AML-193 (cell line): ENCODE data around the gene COL8A2.

ENCODE experiments used
- DNase-seq, 2 experiments: peaks; one replicate each; lab custom pipeline; 2025; lab: John Stamatoyannopoulos, UW

The COL8A2 gene

DNA sequence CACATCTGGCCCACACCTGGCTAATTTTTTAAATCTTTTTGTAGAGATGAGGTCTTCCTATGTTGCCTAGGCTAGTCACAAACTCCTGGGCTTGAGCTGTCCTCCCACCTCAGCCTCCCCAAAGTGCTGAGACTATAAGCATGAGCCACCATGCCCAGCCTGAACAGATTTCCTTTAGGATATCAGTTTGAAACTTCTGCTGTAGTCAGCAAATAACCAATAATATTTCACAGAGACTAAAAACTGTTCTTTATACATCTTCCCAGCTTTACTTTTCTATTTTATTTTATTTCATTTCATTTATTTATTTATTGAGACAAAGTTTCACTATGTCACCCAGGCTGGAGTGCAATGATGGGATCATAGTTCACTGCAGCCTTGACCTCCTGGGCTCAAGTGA lies 71.0 kb downstream of the COL8A2 start:
- DNase-seq = no peak

DNA sequence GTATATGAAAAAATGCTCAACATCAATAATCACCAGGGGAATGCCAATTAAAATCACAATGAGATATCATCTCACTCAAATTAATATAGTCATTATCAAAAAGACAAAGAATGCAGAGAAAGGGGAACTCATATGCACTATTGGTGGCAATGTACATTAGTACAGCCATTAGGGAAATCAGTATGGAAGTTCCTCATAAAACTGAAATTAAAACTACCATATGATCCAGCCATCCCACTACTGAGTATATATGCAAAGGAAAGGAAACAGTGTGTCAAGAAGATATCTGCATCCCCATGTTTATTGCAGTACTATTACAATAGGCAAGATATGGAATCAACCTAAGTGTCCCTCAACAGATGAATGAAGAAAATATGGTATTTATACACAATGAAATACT lies 73.2 kb downstream of the COL8A2 start:
- DNase-seq = no peak
